ENCODE results near the gene ATOSA. TPM values are rescaled to one million over a fixed set of nuclear protein-coding genes. Genes with fewer than 3 reads are reported as not detected.

The ATOSA gene
- total and polyA plus RNA-seq, 9 donors = 21.3 to 74.6 (median 30.9) TPM

DNA sequence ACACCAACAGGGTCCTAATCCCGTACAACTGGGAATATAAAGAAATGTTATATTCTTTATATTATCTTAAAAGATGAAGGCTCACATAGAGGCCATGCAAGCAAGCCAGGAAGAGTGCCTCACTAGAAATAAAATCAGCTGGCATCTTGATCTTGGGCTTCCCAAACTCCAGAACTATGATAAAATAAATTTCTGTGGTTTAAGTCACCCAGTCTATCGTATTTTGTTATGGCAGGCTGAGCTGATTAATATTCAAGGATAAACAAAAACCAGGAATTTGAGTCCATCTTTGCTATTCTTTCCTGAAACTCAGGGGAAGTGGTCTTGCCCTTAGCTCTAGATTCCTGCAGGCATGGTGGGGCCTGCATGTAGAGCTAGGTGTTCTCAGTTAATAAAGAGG, 42.7 kb downstream of the ATOSA start:
- no peak for DNase-seq
- H3K4me3 ChIP-seq = no peak overlapping the region
- no peak overlapping the region for H3K27ac ChIP-seq
- H3K9me3 ChIP-seq = no peaks in the 10 kb centered on the region
- intact Hi-C loops (cut with DNase I) = loop anchor here in 1 of 4 donors (10.0 kb wide), 1 partner anchor 58 kb away; no protein-coding TSS in a partner anchor
- 67 to 75% (median 69%) methylated on average over 2 of the region's 2 CpGs for WGBS, 3 donors
- no peak for TF ChIP-seq POLR2A (IDR thresholded peaks at IDR 0.05)
- TF ChIP-seq EP300 (IDR thresholded peaks at IDR 0.05) = no peak
- TF ChIP-seq, protein P1, sequence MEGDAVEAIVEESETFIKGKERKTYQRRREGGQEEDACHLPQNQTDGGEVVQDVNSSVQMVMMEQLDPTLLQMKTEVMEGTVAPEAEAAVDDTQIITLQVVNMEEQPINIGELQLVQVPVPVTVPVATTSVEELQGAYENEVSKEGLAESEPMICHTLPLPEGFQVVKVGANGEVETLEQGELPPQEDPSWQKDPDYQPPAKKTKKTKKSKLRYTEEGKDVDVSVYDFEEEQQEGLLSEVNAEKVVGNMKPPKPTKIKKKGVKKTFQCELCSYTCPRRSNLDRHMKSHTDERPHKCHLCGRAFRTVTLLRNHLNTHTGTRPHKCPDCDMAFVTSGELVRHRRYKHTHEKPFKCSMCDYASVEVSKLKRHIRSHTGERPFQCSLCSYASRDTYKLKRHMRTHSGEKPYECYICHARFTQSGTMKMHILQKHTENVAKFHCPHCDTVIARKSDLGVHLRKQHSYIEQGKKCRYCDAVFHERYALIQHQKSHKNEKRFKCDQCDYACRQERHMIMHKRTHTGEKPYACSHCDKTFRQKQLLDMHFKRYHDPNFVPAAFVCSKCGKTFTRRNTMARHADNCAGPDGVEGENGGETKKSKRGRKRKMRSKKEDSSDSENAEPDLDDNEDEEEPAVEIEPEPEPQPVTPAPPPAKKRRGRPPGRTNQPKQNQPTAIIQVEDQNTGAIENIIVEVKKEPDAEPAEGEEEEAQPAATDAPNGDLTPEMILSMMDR (IDR thresholded peaks at IDR 0.05) = no peak
- no peaks in the 10 kb centered on the region for H3K27me3 ChIP-seq
- no peaks in the 10 kb centered on the region for H3K36me3 ChIP-seq
- H3K4me1 ChIP-seq (ENCODE audit: insufficient read depth) = no peaks in the 10 kb centered on the region

DNA sequence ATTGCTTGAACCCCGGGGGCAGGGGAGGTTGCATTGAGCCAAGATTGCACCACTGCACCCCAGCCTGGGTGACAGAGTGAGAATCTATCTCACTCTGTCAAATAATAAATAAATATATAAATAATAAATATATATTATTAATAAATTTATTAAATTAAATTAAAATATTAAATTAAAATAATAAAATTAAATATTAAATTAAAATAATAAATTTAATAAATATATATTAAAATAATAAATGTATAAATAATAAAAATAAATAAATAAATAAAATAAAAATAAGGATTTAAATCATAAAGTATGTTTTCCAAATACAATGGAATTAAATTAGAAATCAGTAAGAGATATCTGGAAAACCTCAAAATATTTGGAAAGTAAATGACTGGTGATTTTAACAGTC, 43.3 kb downstream of the ATOSA start:
- Histone ChIP-seq H3K4me3 (no peak overlapping the region), H3K9me3 (no peaks in the 10 kb centered on the region), H3K36me3 (no peaks in the 10 kb centered on the region), H3K27me3 (no peaks in the 10 kb centered on the region), H3K4me1 (ENCODE audit: insufficient read depth) (no peaks in the 10 kb centered on the region), H3K27ac (no peak overlapping the region)
- WGBS, 3 donors = 95 to 98% (median 97%) methylated on average over 1 of the region's 1 CpG
- intact Hi-C loops (cut with DNase I) = loop anchor here in 1 of 4 donors (10.0 kb wide), 1 partner anchor 59 kb away; no protein-coding TSS in a partner anchor
- TF ChIP-seq EP300 (IDR thresholded peaks at IDR 0.05) = no peak
- TF ChIP-seq, protein P1 (IDR thresholded peaks at IDR 0.05) = no peak
- TF ChIP-seq POLR2A (IDR thresholded peaks at IDR 0.05) = no peak
- no peak for DNase-seq

Other genes starting within 250 kb of the ATOSA start
- 10 to 100 TPM; 10.6 to 26.5 (median 15.9) TPM for gene MYO5A, start 150.5 kb downstream of the ATOSA start, total RNA-seq
- gene MYO5A, start 150.5 kb downstream of the ATOSA start, polyA plus RNA-seq = 1 to 10 TPM; 3.8 to 9.5 TPM
- 100 to 1,000 TPM in 5 of 7 donors, 10 to 100 TPM in 2; 71.3 to 158 (median 125) TPM for gene ARPP19, start 110.4 kb downstream of the ATOSA start, total RNA-seq
- gene ARPP19, start 110.4 kb downstream of the ATOSA start, polyA plus RNA-seq = 10 to 100 TPM; 37.9 to 85.7 TPM
- gene ONECUT1, start 110.9 kb upstream of the ATOSA start, total RNA-seq = under 1 TPM in 1 of 7 donors, not detected in 6; 0.28 TPM
- gene ONECUT1, start 110.9 kb upstream of the ATOSA start, polyA plus RNA-seq = not detected

All from ovary (tissue), 9 donors.